NCI-H187 treated with DMSO at 0.1 percent for 48 hours (cell line): ENCODE data around the gene RIMOC1.

Experiments
- DNase-seq: peaks from one replicate; lab custom pipeline; 2025; lab: John Stamatoyannopoulos, UW

RIMOC1 gene

DNA sequence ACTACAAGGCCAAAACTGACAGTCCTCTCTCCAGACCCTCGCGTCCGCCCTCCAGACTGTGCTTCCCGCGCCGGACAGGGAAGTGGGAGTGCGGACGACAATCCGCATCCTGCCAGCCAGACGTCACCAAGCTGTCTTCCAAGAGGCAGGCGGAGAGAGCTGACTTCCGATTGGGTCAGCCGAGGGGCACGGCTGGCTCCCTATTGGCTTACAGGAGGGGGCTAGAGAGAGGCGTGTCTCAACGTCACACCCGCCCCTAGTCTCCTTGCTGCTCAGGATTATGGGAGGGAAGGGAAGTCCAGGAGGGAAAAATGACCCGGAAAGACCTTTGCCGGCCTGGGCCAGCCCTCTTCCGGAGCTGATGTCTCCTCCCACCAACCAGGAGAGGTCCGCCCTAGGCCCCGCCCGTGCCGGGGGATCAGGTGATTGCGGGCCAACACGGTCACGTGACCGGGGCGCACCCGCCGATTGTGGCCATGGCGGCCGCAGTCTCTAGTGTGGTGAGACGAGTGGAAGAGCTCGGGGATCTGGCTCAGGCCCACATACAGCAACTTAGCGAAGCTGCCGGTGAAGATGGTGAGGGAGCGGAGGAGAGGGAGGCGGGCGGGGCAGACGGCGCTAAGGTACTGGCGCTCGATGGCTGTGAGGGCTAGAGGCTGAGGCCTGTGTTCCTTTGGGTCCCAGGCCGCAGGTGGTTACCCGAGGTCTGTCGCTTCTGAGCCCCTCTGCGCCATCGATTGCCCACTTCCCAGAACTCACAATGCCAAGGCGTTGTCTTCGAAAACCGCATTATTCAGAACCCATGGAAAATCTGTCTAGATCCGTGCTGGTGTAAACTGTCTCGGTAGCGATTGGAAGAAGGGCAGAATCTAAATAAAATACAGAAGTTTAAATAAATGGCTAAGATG, at the start of gene RIMOC1:
Gene RIMOC1, plus strand, starts transcription at position 453 of the 908 bp plus-strand sequence. Its CDS starts 24 bp downstream, at position 477.
- DNase-seq = peak; percentile 99

- DNase-seq = peak; percentile 62
Observed at GRCh38 chr5:41856644-41857491, 47.3 kb upstream of the RIMOC1 start.

GRCh38 chr5:41857989-41858388, 46.2 kb upstream of the RIMOC1 start:
- DNase-seq = no peak

DNA sequence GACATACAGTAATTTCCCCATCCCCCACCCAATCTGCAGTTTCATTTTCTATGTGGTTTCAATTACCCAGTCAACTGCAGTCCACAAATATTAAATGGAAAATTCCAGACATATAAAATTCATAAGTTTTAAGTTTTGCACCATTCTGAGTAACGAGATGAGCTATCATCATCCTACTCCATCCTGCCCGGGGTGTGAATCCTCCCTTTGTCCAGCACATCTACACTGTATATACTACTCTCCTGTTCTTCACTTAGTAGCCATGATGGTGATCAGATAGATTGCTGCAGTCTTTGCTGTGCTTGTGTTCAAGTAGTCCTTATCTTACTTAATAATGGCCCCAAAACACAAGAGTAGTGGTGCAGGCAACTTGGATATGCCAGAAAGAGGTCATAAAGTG, 45.3 kb upstream of the RIMOC1 start:
- DNase-seq = no peak

GRCh38 chr5:41863871-41864486, 40.2 kb upstream of the RIMOC1 start:
- DNase-seq = no peak

- DNase-seq = no peak
Observed at GRCh38 chr5:41869151-41869723, 34.9 kb upstream of the RIMOC1 start.

- peak; percentile 72 for DNase-seq
Observed at GRCh38 chr5:41869724-41870626, 34.2 kb upstream of the RIMOC1 start, which contains the start of gene OXCT1. TSS of gene OXCT1 (minus strand) at chr5:41870425. CDS start at chr5:41870358, 67 bp downstream.

GRCh38 chr5:41870627-41871048, 33.5 kb upstream of the RIMOC1 start:
- no peak for DNase-seq

DNA sequence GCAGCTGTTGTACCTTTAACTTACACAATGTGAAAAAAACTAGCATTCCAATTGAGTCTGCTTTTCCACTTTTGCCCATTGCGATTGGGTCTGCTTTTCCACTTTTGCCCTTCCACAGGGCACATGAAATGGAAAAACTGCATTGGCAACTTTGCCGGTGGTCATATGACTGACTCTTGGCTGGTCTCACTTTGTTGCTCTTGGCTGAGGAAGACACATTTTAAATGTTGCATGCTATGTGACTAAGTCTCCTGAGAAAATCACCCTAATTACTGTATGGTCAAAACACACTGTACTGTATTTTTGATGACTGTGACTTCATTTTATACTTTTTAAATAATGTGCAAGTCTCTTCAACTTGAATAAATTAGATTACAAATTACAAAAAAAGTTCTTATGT, 32.3 kb upstream of the RIMOC1 start:
- DNase-seq = no peak

DNA sequence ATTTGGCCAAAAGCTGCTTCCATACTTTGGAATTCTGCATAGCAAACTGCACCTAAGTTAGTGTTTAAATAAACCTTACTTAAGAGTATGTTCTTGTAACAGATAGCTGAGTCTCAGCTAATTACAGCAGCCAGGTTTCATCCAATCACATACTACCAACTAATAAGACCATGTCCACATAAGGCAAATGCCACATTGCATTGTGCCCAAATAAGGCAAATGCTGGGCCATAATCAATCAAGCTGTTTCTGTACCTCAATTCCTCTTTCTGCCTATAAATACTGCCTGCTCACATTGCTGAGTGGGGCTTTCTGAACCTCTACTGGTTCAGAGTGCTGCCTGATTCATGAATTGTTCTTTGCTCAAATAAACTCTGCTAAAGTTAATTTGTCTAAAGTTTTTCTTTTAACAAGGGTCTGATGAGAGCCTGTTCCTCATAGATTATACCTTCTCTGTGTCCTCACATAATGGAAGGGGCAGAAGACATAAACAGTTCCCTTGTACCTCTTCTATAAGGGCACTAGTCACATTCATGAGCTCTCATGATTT, 29.6 kb upstream of the RIMOC1 start:
- no peak for DNase-seq

- no peak for DNase-seq
Observed at GRCh38 chr5:41875121-41875520, 29.0 kb upstream of the RIMOC1 start.

GRCh38 chr5:41876678-41877077, 27.5 kb upstream of the RIMOC1 start:
- no peak for DNase-seq

GRCh38 chr5:41877408-41877807, 26.7 kb upstream of the RIMOC1 start:
- no peak for DNase-seq

DNA sequence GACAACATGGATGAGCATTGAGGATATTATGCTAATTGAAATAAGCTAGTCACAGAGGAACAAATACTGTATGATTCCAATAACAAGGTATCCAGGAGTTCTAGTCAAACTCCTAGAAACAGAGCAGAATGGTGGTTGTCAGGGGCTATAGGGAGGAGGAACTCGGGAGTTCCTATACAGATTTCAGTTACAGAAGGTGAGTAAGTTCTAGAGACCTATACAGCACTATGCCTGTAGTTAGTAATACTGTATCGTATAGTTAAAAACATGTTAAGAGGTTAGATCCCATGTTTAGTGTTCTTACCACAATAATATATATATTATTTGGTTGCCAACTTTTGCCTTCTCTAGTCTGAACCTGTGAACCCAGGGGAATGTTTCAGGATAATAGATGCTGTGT, 26.0 kb upstream of the RIMOC1 start:
- no peak for DNase-seq

GRCh38 chr5:41878643-41879478, 25.3 kb upstream of the RIMOC1 start:
- DNase-seq = no peak

DNA sequence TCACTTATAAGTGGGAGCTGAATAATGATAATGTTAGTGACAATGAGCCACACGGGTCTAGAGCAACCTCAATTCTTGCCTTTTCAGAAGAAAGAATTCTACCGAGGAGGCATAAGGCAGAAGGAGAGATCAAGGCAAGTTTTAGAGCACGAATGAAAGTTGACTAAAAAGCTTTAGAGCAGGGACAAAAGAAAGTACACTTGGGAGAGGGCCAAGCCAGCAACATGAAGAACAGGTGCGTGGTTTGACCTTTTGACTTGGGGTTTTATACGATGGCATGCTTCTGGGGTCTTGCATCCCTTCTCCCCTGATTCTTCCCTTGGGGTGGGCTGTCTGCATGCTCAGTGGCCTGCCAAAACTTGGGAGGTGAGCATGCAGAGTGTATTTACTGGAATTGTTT, 21.4 kb upstream of the RIMOC1 start:
- no peak for DNase-seq

GRCh38 chr5:41883243-41883642, 20.9 kb upstream of the RIMOC1 start:
- DNase-seq = no peak

- DNase-seq = no peak
Observed at GRCh38 chr5:41883936-41884335, 20.2 kb upstream of the RIMOC1 start.

- DNase-seq = no peak
Observed at GRCh38 chr5:41885286-41885685, 18.9 kb upstream of the RIMOC1 start.
